ENCODE data around the gene ZNF683.
"Not testable (repeated sequence)": the region's sequence is repeated elsewhere in the genome, so short reads cannot be mapped to it uniquely, and the experiment has no call there.

The ZNF683 gene

GRCh38 chr1:26335774-26336476 is 36.6 kb downstream of the ZNF683 start:
- DNase-seq = no peak

DNA sequence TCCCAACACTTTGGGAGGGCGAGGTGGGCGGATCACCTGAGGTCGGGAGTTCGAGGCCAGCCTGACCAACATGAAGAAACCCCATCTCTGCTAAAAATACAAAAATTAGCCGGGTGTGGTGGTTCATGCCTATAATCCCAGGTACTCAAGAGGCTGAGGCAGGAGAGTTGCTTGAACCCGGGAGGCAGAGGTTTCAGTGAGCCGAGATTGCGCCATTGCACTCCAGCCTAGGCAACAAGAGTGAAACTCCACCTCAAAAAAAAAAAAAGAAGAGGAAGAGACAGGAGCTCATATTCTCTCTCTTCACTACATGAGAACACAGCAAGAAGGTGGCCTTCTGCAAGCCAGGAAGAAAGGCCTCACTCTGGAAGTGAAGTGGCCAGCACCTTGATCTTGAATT is 39.2 kb downstream of the ZNF683 start:
- not testable (repeated sequence) for DNase-seq

DNA sequence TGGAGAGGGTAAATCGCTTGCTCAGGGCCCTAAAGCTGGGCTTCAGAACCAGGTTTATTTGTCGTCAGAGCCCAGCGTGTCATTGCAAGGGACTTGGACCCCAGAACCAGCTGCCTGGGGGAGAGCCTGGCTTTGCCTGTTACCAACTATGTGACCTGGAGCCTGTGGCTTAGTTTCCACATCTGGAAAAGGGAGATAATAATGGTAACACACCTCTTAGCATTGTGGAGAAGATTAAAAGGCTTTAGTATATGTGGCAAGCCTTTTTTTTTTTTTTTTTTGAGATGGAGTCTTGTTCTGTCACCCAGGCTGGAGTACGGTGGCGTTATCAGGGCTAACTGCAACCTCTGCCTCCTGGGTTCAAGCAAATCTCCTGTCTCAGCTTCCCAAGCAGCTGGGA is 42.3 kb downstream of the ZNF683 start:
- DNase-seq = no peak

DNA sequence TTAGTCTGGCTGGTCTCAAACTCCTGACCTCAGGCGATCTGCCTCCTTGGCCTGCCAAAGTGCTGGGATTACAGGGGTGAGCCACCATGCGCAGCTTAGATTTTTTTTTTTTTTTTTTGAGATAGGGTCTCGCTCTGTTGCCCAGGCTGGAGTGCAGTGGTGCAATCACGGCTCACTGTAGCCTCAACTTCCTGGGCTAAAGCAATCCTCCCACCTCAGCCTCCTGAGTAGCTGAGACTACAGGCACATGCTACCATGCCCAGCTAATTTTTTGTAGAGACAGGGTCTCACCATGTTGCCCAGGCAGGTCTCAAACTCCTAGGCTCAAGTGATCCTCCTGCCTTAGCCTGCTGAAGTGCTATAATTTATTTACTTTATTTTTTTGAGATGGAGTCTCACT is 43.2 kb downstream of the ZNF683 start:
- DNase-seq = not testable (repeated sequence)

DNA sequence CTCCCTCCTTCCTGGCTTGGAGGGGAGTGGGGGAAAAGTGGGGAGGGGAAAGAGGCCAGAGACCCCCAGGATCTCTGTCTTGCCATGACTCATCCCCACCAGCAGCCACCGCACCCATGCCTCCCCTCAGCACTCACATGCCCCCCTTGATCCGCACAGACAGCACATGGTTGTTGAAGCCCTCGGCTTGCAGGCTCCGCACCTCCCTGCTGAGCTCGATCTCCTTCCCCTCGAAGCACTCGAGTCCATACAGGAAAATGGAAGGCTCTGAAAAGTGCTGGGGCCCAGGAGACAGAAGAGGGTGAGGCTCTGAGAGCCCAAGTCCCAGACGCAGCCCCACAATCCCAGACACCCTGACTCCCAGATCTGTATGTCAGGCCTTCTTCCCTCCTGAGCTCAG is 44.0 kb downstream of the ZNF683 start:
- DNase-seq = no peak

DNA sequence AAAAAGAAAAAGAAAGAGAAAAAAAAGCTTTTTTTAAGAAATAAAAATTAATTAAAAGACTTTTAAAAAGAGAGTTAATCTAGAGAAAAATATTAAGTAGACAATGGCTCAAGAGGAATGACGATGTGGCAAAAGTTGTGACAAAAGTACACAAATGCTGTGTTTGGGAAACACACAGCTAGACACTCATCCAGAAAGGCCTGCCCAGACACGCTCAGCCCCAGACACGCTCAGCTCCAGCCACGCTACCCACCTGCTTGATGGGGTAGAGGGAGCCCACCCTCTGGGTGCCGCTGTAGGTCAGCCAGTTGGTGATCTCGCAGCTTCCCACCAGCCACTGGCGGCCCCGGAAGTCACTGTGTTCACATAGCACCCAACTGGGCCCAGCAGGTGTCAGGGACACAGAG is 44.6 kb downstream of the ZNF683 start:
- no peak for DNase-seq

- no peak for DNase-seq
Measured at GRCh38 chr1:26324550-26324949, 48.0 kb downstream of the ZNF683 start.

- DNase-seq = no peak
Measured at GRCh38 chr1:26323382-26323781, 49.2 kb downstream of the ZNF683 start.

DNA sequence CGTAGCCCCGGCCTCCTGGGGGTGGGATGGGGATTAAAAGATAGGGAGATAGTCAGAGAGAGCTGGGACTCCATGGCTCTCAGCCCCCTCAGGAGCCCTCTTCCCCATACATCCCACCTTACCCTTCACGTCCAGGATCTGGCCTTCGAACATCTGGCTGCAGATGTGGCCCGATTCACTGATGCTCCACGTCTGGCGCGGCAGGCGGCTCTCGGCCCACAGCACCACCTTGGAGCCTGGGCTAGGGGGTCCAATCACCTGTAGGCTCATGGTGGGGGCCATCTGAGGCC is 50.6 kb downstream of the ZNF683 start:
- no peak for DNase-seq

GRCh38 chr1:26321315-26322041 is 51.1 kb downstream of the ZNF683 start:
- peak; percentile 90 for DNase-seq

- DNase-seq = no peak
Measured at GRCh38 chr1:26320896-26321295, 51.7 kb downstream of the ZNF683 start.

- DNase-seq = no peak
Measured at GRCh38 chr1:26318338-26319064, 54.0 kb downstream of the ZNF683 start.

GRCh38 chr1:26317612-26318337 is 54.8 kb downstream of the ZNF683 start, which contains the start of gene CD52:
TSS of gene CD52 (plus strand) at chr1:26317958. CDS start at chr1:26318018, 60 bp downstream.
- no peak for DNase-seq

DNA sequence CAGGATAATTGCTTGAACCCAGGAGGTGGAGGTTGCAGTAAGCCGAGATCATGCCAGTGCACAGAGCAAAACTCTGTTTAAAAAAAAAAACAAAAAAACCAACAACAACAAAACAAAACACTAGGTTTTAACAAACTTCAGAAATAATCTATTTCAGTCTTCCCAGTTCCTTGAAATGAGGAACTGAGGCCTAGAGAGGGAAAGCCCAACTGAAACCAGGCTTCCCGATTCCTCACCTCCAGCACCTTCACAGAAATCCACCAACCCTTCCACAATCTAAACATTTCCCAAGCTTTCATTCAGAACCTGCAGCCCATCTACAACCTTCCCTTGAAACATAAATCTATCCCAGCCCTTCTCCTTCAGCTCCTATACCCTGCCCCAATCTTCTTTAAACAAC is 55.4 kb downstream of the ZNF683 start:
- no peak for DNase-seq

DNA sequence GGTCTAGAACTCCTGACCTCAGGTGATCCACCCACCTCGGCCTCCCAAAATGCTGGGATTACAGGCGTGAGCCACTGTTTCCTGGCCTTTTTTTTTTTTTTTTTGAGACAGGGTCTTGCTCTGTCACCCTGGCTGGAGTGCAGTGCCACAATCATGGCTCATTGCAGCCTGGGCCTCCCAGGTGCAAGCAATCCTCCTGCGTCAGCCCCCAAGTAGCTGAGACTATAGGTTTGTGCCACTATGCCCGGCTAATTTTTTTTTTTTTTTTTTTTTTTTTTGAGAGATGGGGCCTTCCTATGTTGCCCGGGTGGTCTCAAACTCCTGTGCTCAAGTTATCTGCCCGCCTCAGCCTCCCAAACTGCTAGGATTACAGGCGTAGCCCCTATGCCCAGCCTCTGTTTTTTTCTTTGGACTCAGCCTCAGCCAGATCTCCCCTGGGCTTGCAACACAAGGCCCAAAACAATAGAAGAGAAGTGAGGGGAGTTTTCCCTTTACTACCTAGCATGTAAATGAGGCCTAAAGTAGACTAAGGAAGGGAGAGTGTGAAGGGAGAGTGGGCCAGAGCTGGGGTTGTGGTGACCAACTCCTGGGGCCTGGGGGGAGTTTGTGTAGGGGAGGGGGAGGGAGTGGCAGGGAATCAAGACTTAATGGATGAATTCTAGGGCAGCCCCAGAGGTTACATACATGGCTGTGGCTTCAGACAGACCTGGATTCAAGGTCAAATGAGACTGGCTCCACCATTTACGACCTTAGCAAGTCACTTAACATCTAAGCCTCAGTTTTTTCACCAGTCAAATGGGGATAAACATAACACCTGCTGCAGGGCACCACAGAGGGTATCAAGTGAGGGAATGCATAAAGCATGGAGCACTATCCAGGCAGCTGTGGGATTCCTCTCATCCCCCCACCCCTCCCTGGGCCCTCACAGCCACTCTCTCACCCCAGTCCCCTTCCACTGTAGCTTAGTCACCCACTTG is 56.4 kb downstream of the ZNF683 start:
- no peak for DNase-seq

- no peak for DNase-seq
Measured at GRCh38 chr1:26314501-26314900, 58.0 kb downstream of the ZNF683 start.
